Keratinocyte (primary cell): ENCODE results near the gene CCIN. TPM values are rescaled to one million over a fixed set of nuclear protein-coding genes. Genes with fewer than 3 reads are reported as not detected.
"Not testable (repeated sequence)": the region's sequence is repeated elsewhere in the genome, so short reads cannot be mapped to it uniquely, and the experiment has no call there.

Source experiments
- DNase-seq: peaks from one replicate; pipeline ENCODE4 v3.0.0-alpha.2; 2011; ENCODE audit warnings: low read depth, missing footprints, low spot score
- FAIRE-seq: peaks from 2 replicates; lab custom pipeline; 2011; peaks lifted over from hg19 to GRCh38; lab: Jason Lieb, UNC
- H2AFZ ChIP-seq: 2 replicates; pipeline ENCODE4 v1.6.0; 2012; ENCODE audit warnings: low read length, control low read depth, inconsistent platforms; ENCODE audit not compliant: control insufficient read depth
- H3K27ac ChIP-seq: 2 replicates; pipeline ENCODE4 v1.5.1; 2011; ENCODE audit warnings: low read length; ENCODE audit not compliant: control insufficient read depth, insufficient read depth
- H3K27me3 ChIP-seq: 3 replicates; pipeline ENCODE4 v1.6.0; 2011; ENCODE audit warnings: low read length; ENCODE audit not compliant: control insufficient read depth, insufficient read depth; ENCODE audit errors: extremely low read depth
- H3K36me3 ChIP-seq, 2 experiments: 2 replicates in 1 of 2; 3 replicates in 1 of 2; pipeline ENCODE4 v1.5.1; 2011; ENCODE audit warnings: low read length in 2 of 2, mild to moderate bottlenecking in 1 of 2; ENCODE audit not compliant: control insufficient read depth in 2 of 2, insufficient read depth in 2 of 2; ENCODE audit errors: extremely low read depth in 1 of 2
- H3K4me1 ChIP-seq: 3 replicates; pipeline ENCODE4 v1.5.1; 2011; ENCODE audit warnings: low read length; ENCODE audit not compliant: control insufficient read depth, insufficient read depth; ENCODE audit errors: extremely low read depth
- H3K4me2 ChIP-seq: 3 replicates; pipeline ENCODE4 v1.6.0; 2011; ENCODE audit warnings: low read depth, low read length; ENCODE audit not compliant: control insufficient read depth, insufficient read depth; ENCODE audit errors: extremely low read depth
- H3K4me3 ChIP-seq, 3 experiments: fragments of 200-600 bp in 1 of 3; sonication (generic) in 1 of 3; 2 replicates in 2 of 3; 3 replicates in 1 of 3; pipeline ENCODE4 v1.5.1; 2011 to 2016; ENCODE audit warnings: low read length in 3 of 3, mild to moderate bottlenecking in 3 of 3, control low read depth in 2 of 3, inconsistent platforms in 1 of 3, low read depth in 1 of 3, mixed read lengths in 1 of 3, mixed run types in 1 of 3, moderate library complexity in 1 of 3; ENCODE audit not compliant: control insufficient read depth in 2 of 3, insufficient read depth in 2 of 3; ENCODE audit errors: extremely low read depth in 1 of 3
- H3K79me2 ChIP-seq: 2 replicates; pipeline ENCODE4 v1.6.0; 2012; ENCODE audit warnings: low read length; ENCODE audit not compliant: control insufficient read depth, insufficient read depth
- H3K9ac ChIP-seq: 3 replicates; pipeline ENCODE4 v1.6.0; 2011; ENCODE audit warnings: low read length; ENCODE audit not compliant: control insufficient read depth, insufficient read depth; ENCODE audit errors: extremely low read depth
- H3K9me1 ChIP-seq: 3 replicates; pipeline ENCODE4 v1.6.0; 2011; ENCODE audit warnings: low read length; ENCODE audit not compliant: control insufficient read depth, insufficient read depth; ENCODE audit errors: extremely low read depth
- H3K9me3 ChIP-seq: 2 replicates; pipeline ENCODE4 v1.5.1; 2012; ENCODE audit warnings: low read depth, low read length; ENCODE audit not compliant: control insufficient read depth
- H4K20me1 ChIP-seq: 3 replicates; pipeline ENCODE4 v1.6.0; 2011; ENCODE audit warnings: low read length; ENCODE audit not compliant: control insufficient read depth, insufficient read depth; ENCODE audit errors: extremely low read depth
- CTCF ChIP-seq, 3 experiments: IDR thresholded peaks in 1 of 3; conservative IDR thresholded peaks in 1 of 3; optimal IDR thresholded peaks in 1 of 3; 2 replicates in 2 of 3; 3 replicates in 1 of 3; pipeline versions ENCODE3 to v1.5.1; 2011; ENCODE audit warnings: low read length in 3 of 3, mild to moderate bottlenecking in 3 of 3, moderate library complexity in 2 of 3, control low read depth in 1 of 3, inconsistent platforms in 1 of 3; ENCODE audit not compliant: insufficient read depth in 2 of 3; ENCODE audit errors: extremely low read depth in 1 of 3
- EZH2 ChIP-seq: IDR thresholded peaks from one replicate; pipeline ENCODE4 v1.6.1; 2012; ENCODE audit warnings: inconsistent platforms, mild to moderate bottlenecking, low read length, moderate library complexity
- dilution Hi-C: fragments of 300-500 bp; cut with MboI; formaldehyde crosslinking; loops from one replicate; pipeline ENCODE4 v1.7.0; 2020; ENCODE audit warnings: low sequenced_read_pairs; ENCODE audit not compliant: extremely low pct_ligation_motif_present
- polyA plus RNA-seq, 5 experiments: library from polyadenylated mRNA; depleted of rRNA in 3 of 5; stranded (reverse) in 3 of 5; stranded (forward) in 1 of 5; unstranded in 1 of 5; fragments of >200 nt; gene quantifications; 1 replicate in 1 of 5; 2 replicates in 3 of 5; 3 replicates in 1 of 5; pipeline versions ENCODE4 v1.2.1 to v1.2.3, GENCODE V29; 2011 to 2012; ENCODE audit warnings: missing spikeins in 2 of 5, low read depth in 1 of 5, low replicate concordance in 1 of 5

The CCIN gene
- polyA plus RNA-seq, 1 donor (not counting 4 experiments of a cell fraction or from before 2014, with no cell fraction given): not detected

DNA sequence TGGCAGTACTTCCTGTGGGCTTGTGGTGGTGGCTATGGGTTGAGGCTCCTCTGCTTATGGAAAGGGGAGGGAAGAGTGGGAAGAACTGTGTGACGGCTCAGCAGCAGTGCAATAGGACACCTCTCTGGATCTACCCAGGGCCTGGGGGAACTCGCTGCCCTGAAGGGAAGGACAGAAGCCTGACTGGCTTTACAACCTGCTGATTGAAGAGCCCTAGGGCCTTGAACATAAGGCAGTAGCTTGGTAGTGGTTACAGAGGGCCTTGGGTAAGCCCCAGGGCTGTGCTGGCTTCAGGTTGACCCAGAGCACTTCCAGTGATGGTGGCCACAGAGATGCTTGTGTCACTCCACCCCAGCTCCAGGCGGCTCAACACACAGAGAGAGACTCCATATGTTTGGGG, 5.5 kb downstream of the CCIN start:
- dilution Hi-C loops: no loop called here
- no peak overlapping the region for H3K27ac ChIP-seq
- H3K27me3 ChIP-seq: peaks cover 2% of the 10 kb centered on the region
- no peak for DNase-seq
- no peaks in the 10 kb centered on the region for H3K36me3 ChIP-seq
- FAIRE-seq: no peak
- H2AFZ ChIP-seq: no peak overlapping the region
- no peaks in the 10 kb centered on the region for H3K4me1 ChIP-seq
- H3K79me2 ChIP-seq: no peaks in the 10 kb centered on the region
- no peaks in the 10 kb centered on the region for H3K9me1 ChIP-seq
- no peak overlapping the region for H3K4me3 ChIP-seq
- H4K20me1 ChIP-seq: no peaks in the 10 kb centered on the region
- no peaks in the 10 kb centered on the region for H3K9me3 ChIP-seq
- no peak overlapping the region for H3K4me2 ChIP-seq
- no peak overlapping the region for H3K9ac ChIP-seq
- no peak for TF ChIP-seq EZH2
- TF ChIP-seq CTCF (optimal IDR thresholded peaks at IDR 0.05 in 1 of 3, IDR thresholded peaks at IDR 0.05 in 1 of 3, conservative IDR thresholded peaks at IDR 0.05 in 1 of 3; ENCODE audit: extremely low read depth in 1 of 3, insufficient read depth in 2 of 3, low read length in 3 of 3): no peak

DNA sequence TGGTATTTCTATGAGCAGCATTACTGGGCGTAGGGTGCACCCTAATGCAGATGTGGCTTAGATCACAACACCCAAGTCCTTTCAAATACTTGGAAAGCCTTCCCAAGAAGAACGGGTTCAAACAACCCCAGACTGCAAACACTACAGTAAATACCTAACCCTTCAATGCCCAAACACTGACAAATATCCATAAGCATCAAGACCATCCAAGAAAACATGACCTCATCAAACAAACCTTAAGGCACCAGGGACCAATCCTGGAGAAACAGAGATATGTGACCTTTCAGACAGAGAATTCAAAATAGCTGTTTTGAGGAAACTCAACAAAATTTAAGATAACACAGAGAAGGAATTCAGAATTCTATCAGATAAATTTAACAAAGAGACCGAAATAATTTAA, 6.0 kb downstream of the CCIN start:
- H3K4me1 ChIP-seq, H3K27me3 ChIP-seq, H3K4me3 ChIP-seq, H3K79me2 ChIP-seq, H4K20me1 ChIP-seq, H3K9me3 ChIP-seq, H3K9ac ChIP-seq, H3K9me1 ChIP-seq, dilution Hi-C loops, FAIRE-seq, DNase-seq, H3K27ac ChIP-seq, H2AFZ ChIP-seq, H3K4me2 ChIP-seq, H3K36me3 ChIP-seq: not testable (repeated sequence)

GRCh38 chr9:36176496-36176895, 7.3 kb downstream of the CCIN start:
- H4K20me1 ChIP-seq, H3K79me2 ChIP-seq, H3K9me3 ChIP-seq, H3K27me3 ChIP-seq, H2AFZ ChIP-seq, H3K4me3 ChIP-seq, H3K27ac ChIP-seq, dilution Hi-C loops, H3K4me1 ChIP-seq, H3K9ac ChIP-seq, H3K4me2 ChIP-seq, H3K9me1 ChIP-seq, H3K36me3 ChIP-seq, FAIRE-seq, DNase-seq: not testable (repeated sequence)
